ENCODE data around the gene MEGF10.
A peak's percentile ranks its signal among the peaks of the same experiment; 100 is the strongest.

- TF ChIP-seq CTCF (IDR thresholded peaks at IDR 0.05) (peak; percentile 59 to 85 (median 72)), POLR2A (IDR thresholded peaks at IDR 0.05) (no peak)
Measured at GRCh38 chr5:127492854-127493738, 202.5 kb downstream of the MEGF10 start.
